Skin of body (tissue), 2 donors: ENCODE measurements around the gene CARD14. TPM values are rescaled to one million over a fixed set of nuclear protein-coding genes. Genes with fewer than 3 reads are reported as not detected.
"Not testable (repeated sequence)": the region's sequence is repeated elsewhere in the genome, so short reads cannot be mapped to it uniquely, and the experiment has no call there.

Source experiments
- DNase-seq: peaks from one replicate; lab custom pipeline; 2025; lab: John Stamatoyannopoulos, UW
- total RNA-seq: library from RNA; depleted of rRNA; stranded (reverse); fragments of >200 nt; gene quantifications from one replicate; pipeline ENCODE4 v1.2.3, GENCODE V29; 2014

The CARD14 gene
- total RNA-seq, 1 donor from 2014 or later = 7.3 TPM

- DNase-seq = no peak
Measured at GRCh38 chr17:80223838-80224497, 54.1 kb downstream of the CARD14 start.

- no peak for DNase-seq
Measured at GRCh38 chr17:80224683-80225082, 54.9 kb downstream of the CARD14 start.

GRCh38 chr17:80225230-80225629, 55.4 kb downstream of the CARD14 start:
- DNase-seq = no peak

GRCh38 chr17:80227156-80227555, 57.3 kb downstream of the CARD14 start:
- DNase-seq = no peak

- DNase-seq = no peak
Measured at GRCh38 chr17:80227666-80228065, 57.8 kb downstream of the CARD14 start.

- no peak for DNase-seq
Measured at GRCh38 chr17:80228477-80228876, 58.6 kb downstream of the CARD14 start.

- DNase-seq = no peak
Measured at GRCh38 chr17:80229011-80229410, 59.2 kb downstream of the CARD14 start.

- no peak for DNase-seq
Measured at GRCh38 chr17:80232438-80232837, 62.6 kb downstream of the CARD14 start.

- DNase-seq = no peak
Measured at GRCh38 chr17:80233202-80233601, 63.4 kb downstream of the CARD14 start.

GRCh38 chr17:80236911-80237310, 67.1 kb downstream of the CARD14 start:
- DNase-seq = no peak

- no peak for DNase-seq
Measured at GRCh38 chr17:80237386-80237785, 67.6 kb downstream of the CARD14 start.

GRCh38 chr17:80242505-80242904, 72.7 kb downstream of the CARD14 start:
- DNase-seq = no peak

GRCh38 chr17:80243526-80244433, 74.0 kb downstream of the CARD14 start:
- DNase-seq = no peak

- not testable (repeated sequence) for DNase-seq
Measured at GRCh38 chr17:80244448-80244847, 74.6 kb downstream of the CARD14 start.

GRCh38 chr17:80244871-80245509, 75.2 kb downstream of the CARD14 start:
- no peak for DNase-seq

GRCh38 chr17:80245566-80246265, 75.9 kb downstream of the CARD14 start:
- DNase-seq = no peak

- no peak for DNase-seq
Measured at GRCh38 chr17:80246266-80246681, 76.4 kb downstream of the CARD14 start.

GRCh38 chr17:80246726-80247125, 76.9 kb downstream of the CARD14 start:
- DNase-seq = no peak

- DNase-seq = no peak
Measured at GRCh38 chr17:80247561-80247960, 77.7 kb downstream of the CARD14 start.

- no peak for DNase-seq
Measured at GRCh38 chr17:80248001-80248893, 78.4 kb downstream of the CARD14 start.
